OCI-M2 (cell line): Measurements from ENCODE around the gene KIF1A.

ENCODE experiments used
- DNase-seq: peaks from one replicate; lab custom pipeline; 2025; ENCODE audit not compliant: unreplicated experiment; lab: John Stamatoyannopoulos, UW

The KIF1A gene

DNA sequence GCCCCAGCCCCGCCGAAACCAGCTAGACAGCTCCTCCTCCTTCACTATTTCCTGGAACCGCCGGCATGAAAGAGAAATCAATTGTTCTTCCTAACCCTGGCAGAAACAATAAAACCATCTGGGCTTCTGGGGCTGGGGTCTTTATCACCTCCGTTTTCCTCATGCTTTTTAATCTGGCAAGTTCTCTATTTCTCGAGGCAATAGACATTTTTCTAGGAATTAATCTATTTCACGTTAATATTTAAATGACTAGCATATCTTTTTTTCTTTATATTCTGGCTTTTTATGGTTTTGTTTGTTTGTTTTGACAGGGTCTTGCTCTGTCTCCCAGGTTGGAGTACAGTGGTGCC is 1.4 kb upstream of the KIF1A start:
- DNase-seq: no peak

DNA sequence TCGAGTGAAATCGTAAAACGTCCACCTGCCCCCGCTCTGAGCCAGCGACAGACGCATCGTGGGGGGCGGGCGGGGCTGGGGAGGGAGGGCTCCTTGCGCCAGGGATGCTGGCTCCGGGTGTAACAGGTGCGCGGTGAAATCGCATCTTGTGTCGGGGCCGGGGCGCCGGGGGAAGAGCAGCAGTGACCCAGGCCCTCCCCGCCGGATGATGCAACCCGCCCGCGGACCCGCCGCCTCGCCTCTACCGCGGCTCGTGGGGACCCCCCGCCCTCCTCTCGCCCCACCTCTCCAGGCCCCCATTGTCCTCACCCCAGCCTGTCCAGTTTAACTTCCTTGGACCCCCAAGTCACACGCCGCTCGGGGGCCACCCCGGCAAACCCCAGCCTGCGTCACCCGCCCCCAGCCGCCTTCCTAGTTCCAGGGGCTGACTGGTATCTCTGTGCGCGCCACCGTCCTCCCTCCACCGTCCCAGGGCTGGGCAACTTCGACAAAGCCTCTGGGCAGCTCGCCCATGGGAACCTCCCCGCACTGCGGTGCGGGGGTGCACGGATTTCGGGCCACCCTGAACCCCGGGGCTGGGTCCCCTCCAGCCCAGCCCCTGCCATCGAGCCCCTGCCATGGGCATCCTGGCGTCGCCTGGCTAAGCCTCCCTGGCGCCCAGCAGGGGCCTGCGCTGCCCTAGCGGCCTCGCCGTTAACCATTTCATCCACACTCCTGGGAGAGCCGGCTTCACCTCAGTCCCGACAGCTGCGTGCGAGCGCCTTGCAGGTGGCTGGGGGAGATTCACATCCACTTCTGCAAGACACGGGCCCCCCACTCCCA is 799 bp upstream of the KIF1A start:
- DNase-seq: no peak

DNA sequence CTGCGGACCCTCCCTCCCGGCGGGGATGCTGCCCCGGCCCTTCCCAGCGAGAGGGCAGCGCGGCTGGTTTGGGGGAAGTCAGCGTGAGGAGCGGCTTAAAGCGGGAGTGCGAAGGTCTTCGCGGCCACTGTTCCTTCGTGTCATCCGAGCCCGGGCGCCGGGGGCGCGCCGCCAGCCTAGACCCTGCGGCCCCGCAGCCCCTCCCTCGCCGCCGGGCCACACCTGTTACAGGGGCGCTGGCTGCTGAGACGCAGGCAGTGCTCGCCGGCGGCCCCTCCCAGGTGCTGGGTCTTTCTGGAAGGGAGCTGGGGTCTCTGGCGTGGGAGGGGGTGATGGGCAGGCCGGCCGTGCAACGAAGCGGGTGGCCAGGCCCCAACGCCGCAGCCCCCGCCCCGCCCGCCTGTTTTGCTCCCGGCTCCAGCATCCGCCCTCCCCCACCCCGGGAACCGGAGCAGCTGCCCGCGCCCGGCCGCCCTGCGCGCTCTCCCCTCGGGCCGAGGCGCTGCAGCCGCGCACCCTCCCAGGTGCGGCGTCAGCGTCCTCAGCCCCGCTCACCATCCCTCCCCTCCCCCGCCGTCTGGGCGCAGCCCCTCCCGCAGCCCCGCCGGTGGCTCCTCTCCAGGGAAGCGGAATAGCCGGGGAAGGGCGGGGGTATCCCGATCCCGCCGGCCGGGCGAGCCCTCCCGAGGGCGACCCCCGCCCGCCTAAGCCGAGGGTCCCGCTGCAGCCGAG is 727 bp downstream of the KIF1A start:
- no peak for DNase-seq

DNA sequence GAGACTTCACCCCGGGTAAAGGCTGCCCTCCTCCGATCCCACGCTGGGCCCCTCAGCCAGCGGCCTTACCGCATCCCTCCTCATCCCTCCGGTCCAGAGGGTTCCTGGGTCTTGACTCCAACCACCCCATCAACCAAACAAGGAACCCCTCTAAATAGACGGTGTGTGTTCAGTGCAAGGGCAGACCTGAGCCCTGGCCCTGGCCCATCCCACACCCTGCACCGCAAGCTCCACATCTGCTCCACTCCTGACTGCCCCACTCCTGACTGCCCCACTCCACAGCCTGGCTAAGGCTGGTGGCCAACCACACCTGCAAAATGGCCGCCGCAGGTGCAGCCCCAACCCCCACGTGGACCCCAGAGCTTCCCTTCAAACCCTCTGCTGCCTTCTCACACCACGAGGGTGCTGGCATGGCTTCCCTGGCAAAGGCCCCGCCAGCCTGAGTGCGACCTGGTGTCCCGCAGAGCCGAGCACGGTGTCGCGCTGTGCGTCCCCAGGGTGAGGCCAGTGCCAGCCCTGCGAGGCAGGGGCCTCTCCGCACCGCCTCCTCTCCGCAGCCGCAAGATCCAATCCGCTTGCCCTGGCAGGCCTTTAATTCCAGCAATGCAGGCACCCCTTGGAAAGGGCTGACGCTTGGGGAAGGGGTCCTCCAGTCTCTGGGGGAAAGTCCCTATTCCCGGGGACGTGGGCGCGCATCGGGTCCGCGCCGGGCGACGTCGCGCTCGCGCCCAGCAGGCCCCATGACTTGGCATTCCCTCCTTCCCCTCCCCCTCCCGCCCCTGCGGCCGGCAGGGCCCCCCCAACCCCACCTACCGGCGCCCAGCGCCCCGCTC is 1.5 kb downstream of the KIF1A start:
- DNase-seq: no peak

DNA sequence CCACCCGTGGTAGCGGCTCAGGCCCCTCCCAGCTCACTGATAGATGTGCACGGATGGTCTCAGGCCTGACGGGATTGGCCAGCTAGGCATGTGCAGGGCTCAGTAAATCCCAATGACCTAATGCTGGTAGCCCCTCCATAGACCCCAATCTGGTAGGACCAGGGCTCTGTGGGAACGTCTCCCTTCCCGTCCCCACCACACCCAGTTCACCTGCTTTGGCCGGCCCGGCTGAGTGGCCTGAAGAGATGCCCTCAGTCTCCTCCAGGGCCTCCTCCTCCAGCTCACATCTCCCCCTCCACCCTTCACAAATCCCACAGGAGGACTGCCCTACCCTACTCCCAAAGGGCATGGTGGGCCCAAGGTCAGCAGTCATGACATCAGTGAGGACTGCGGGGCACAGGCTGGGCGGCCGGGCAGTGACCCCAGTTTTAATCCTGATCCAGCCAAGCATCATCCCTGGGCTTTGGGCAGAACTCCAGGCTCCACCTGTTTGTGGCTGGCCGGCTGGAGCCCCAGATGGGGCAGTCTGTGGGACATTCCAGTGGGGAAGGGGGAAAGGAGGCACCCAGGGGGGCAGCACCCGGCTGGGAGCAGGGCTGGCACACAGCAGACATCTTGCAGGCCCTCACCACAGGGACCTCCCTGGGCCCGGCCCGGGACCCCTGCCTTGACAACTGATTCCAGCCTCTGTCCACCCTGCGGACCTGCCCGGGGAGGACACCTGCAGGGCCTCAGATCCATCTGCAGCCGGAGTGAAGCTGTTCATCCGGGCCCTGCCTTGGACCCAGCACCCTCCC is 2.3 kb downstream of the KIF1A start:
- DNase-seq: no peak

DNA sequence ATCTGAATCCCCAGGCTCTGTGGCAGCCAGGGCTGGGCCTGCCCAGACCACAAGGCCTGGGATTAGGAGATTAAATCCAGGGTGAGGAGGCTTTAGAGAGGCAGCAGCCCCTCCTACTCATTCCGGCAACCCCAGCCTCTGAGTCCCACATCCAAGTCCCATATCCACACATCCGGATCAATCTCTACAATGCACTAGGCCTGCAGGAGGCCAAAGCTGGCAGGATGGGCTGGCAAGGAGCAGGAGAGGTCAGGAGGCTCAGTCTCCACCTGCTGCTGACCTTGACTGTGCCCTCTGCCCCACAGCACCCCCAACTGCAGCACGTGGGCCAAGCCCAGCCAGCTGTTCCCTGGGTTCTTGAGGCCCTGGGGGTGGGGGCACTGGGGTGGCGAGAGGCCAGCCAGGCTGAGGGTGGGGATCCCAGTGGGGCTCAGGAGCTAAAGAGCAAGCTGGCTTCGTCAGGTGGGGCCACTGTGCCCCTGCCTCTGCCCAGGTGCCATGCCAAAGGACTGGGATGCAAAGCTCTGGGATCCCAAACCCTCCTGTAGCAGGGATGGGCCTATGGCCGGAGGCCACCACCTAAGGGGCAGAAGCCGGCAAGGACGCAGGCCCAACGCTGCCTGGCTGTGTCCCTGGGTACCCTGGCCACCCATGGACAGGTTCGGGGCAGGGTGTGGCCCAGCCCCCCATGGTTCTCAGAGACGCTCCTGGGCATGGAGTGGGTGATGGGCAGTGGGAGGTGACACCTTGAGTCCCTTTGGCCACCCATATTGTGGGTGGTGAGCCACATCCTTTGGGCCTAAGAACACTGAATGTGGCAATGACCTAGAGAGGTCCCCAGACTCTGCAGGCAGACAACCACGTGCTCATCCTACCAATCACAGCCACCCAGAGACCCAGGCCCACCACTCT is 3.2 kb downstream of the KIF1A start:
- no peak for DNase-seq

DNA sequence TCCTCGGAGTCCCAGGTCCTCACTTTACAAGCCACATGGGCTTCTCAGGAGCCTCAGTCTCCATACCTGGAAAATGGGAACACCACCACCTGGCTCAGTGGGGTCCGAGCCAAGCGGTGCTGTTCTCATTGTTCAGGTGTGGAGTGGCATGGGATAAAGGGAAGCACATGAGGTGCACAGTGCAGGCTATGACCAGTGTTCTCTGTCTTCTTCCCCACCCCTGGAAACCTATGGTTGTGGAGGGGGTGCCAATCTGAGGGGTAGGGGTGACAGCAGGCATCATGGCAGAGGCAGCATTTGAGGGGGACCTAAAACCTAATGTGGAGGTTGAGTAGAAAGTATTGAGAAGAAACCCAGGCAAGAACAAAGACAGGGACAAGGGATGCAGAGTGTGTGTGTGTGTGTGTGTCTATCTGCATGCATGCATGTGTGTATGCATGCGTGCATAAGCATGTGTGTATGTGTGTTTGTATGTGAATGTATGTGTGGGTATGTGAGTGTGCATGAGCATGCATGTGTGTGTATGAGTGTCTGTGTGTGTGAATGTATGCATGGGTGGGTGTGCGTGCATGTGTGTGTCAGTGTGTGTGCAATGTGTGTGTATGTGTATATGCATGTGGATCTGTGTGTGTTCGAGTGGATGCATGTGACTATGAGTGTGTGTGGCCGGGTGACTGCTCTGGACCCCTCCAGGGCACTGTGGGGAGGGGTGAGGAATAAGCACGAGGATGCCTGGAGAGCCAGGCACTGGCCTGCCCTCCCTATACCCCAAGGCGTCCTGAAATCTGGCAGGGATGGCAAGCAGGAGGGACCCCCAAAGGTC is 4.0 kb downstream of the KIF1A start:
- no peak for DNase-seq

DNA sequence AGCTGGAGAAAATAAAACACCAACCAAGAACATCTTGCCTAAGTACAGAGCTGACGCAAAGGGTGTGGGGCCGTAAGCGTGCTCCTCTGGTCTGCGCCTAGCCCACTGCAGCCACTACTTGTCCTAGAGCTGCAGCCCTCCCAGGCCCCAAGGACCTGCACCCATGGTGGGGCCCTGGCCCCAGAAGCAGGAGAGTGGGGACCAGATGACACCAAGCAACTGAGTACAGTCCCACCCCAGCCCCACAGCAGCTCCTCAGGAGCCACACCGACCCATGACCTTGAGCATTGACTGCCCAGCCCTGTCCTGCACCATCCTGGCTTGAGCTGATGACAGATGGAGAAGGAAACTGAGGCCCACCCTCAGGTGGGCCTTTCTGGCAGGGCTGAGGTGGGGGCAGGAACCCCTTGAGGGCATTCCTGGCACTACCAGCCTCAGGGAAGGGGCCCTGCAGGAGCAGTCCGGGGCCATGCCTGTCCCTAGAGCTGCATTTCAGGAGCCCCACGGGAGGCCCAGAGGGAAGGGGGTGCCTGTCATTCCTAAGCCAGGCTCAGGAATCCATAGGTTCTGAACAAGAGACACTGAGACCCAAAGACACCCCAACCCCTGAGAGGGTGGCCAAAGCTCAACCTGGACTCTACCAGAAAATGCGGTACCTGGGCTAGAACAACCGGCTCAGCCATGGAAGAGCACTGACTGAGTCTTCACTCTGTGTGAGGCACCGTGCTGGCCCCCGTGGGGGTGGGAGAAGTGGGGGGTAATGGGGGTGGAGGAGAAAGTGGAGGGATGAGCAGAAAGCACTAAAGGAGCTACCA is 4.9 kb downstream of the KIF1A start:
- no peak for DNase-seq

DNA sequence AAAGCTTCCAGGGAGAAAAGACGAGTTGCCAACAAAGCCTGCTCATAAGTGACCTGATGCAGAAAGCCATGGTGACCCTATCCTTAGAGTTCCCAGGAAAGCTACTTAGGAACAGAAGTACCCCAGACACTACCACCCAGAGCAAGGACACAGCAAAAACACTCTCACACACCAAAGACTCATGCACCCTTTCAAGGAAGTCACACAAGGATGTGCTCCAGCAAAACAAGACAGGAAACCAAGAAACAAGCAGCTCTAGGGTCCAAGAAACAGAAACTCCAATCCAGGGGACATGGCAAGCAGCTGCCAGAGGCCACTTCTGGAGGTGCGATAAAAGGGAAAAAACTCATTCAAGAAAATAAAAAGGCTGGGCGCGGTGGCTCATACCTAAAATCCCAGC is 5.7 kb downstream of the KIF1A start:
- DNase-seq: no peak

DNA sequence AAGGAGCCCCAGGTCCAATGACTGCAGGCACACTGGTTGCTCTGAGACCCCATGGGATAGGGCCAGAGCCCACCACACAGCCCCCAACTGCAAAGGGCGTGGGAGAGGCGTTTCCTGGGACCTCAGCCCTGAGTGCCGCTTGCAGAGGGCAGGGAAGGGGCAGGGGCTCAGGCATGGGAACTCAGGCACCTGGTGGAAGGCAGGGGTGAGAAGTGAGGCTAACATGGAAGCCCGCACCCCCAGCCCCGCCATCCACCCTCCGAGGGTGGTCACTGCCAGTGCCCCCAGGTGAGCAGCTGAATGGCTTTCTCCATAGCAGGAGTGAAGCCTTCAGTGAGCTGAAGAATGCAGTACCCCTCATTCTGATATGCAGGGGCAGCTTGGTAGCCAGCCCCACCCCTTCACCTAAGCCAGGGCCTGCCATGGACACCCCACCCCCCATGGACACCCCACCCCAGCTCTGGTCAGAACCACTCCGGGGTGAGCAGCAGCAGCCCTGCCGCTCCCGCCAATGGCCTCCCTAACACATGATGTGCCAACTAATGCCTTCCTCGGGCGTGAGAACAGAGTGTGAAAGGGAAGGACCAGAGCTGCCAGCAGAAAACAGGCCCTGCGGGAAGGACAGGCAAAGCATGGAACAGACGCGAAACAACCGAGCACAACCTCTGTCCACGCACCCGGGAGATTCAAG is 6.6 kb downstream of the KIF1A start:
- no peak for DNase-seq

DNA sequence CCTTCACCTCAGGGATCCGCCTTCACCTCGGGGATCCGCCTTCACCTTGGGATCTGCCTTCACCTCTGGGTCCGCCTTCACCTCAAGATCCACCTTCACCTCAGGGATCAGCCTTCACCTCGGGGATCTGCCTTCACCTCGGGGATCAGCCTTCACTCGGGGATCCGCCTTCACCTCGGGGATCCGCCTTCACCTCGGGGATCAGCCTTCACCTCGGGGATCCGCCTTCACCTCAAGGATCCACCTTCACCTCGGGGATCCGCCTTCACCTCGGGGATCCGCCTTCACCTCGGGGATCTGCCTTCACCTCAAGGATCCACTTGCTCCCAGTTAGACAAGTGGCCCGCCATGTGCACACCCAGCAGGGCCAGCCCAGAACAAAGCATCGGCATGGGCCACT is 7.3 kb downstream of the KIF1A start:
- no peak for DNase-seq

DNA sequence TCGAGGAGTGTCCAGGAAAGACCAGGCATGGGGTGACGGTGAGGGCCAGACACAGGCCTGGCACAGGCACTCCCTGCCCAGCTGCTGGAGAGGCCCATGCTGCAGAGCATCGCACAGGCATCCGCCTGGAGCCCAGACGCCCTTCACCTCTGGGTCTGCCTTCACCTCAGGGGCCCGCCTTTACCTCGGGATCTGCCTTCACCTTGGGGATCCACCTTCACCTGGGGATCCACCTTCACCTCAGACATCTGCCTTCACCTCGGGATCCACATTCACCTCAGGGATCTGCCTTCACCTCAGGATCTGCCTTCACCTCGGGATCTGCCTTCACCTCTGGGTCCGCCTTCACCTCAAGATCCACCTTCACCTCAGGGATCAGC is 7.7 kb downstream of the KIF1A start:
- no peak for DNase-seq

DNA sequence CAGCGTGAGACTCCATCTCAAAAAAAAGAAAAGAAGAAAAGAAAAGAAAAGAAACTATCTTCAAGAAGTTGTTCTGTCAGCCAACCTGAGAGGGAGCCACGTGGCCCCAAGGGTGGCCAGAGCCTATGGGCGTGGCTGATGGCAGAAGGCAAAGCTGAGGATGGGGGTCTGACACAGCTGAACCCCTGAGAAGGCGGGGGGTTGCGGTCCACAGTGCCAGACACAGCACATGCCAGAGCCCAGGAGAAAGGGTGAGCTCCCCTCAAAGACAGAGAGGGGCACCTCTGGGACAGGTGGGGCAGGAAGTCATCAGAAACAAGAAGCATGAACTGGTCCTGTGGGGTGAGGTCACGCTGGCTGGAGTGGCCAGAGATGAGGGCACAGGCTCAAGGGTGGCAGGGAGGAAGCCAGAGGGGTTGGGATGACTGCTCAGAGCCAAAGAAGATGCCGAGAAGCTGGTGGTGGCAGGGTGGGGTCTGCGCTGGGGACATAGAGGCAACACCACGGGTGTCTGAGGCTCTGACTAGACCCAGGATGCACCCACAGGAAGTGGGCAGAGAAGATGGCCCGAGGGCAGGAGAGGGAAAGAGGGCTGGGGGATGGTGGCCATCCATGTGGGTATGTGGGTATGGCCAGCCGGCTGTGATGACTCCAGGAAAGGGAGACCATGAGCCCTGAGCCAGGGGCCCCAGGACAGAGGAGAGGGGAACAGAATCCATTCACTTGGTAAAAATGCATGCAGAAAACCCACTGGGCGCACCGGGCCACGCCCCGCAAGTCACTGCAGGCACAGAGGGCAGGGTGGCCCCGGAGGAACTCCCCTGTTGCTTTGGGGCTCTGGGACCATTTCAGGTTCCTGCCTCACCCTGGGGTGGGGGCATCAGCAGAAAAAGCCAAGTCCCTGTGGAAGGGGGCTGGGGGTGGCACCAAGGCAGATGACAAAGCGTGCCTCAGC is 8.4 kb downstream of the KIF1A start:
- DNase-seq: no peak

DNA sequence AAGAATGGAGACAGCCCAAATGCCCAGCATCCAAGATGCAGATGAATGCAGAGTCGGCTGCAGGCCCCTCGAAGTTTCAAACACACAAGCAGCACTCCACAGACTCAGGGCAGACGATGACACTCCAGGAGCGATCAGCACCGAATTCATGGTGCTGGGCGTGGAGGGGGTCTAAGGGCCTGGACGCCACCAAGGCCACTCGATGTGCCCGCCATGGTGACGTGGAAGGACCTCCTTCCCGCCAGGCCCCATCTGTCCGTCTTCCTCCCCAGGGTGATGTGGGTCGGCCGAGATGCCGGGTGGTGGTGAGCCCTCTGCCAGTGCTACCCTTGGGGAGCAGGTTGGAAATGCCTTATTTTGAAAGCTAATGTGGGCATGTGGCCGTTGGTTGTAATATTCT is 9.4 kb downstream of the KIF1A start:
- no peak for DNase-seq

DNA sequence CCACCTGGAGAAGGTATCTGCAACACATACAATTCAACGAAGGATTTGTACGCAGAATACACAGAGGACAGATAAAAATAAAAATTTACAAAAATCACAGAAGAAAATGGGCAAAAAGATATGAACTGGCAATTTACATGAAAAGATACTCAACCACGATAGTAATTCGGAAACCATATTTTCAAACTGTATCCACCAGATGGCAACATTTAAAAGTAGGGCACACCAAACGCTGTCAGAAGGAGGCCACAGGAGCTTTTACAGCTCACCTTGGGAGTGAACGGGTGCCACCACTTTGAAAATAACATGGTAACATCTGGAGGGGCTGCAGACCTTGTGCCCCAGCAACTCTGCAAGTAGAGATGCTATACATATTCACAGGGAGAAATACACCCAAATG is 9.8 kb downstream of the KIF1A start:
- DNase-seq: no peak

DNA sequence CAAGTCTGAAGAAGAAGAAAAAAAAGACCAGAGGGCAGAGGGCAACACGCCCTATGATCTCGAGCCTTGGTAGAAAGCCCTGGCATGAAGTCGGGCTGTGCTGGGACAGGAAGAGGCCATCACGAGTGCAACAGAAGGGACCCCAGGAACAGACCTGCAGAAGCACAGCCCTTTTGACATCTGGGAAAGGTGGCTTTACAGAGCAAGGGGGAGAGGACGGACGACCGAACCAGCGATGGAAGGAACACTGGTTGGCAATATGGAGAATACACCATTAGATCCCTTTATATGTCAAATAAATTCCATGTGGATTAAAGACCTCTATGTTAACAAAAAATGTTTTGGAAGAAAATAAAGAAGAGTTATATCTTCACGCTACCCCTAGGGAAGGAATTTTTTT is 10.7 kb downstream of the KIF1A start:
- no peak for DNase-seq

DNA sequence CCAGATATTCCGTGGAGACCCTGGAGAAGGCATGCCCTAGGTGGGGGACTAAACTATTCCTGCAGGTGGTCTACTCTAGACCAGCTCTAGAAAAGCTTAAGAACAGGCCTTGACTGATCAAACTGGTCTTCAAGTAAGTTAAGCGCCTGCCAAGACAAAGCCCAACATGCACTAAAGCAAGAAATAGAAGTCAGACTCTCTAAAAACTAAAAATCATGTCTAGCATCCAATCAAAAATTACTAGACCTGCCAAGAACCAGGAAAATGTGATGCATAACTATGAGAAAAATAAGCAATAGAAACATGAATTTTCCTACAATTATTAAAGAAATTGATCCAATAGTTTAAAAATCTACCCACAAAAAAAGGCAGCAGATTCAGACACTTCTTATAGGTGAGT is 13.6 kb downstream of the KIF1A start:
- no peak for DNase-seq
